ENCODE measurements around the gene MILR1.

GRCh38 chr17:64492481-64493109 lies 43.7 kb downstream of the MILR1 start:
- TF ChIP-seq CTCF (IDR thresholded peaks at IDR 0.05) (peak; percentile 3 to 60 (median 28)), POLR2A (IDR thresholded peaks at IDR 0.05) (no peak)

Data from thyroid gland (tissue), 4 donors.